GM18868 (cell line): ENCODE results near the gene ATP6V1F.
A peak's percentile ranks its signal among the peaks of the same experiment; 100 is the strongest.

Source experiments
- ATAC-seq: cut with Tn5 transposase; IDR thresholded peaks from one replicate; pipeline ENCODE4 v1.9.1; 2021; ENCODE audit warnings: mild to moderate bottlenecking, moderate library complexity; ENCODE audit not compliant: unreplicated experiment

The ATP6V1F gene

DNA sequence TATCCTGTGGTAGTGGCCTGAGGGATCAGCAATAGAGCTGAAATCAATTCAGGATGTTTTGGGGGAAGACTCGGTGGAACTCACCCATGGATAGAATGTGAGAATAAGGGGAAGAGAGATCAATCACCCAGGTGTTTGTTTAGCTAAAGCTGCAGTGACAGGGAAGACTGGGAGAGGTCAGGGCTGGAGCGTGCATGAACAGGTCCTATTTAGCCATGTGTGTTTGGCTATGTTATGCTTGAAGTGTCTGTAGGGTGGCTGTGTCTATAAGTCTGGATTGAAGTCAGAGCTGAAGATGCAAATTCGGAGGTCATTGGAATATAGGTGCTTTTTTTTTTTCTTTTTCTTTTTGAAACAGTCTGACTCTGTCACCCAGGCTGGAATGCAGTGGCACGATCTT is 4.6 kb downstream of the ATP6V1F start:
- ATAC-seq: no peak

DNA sequence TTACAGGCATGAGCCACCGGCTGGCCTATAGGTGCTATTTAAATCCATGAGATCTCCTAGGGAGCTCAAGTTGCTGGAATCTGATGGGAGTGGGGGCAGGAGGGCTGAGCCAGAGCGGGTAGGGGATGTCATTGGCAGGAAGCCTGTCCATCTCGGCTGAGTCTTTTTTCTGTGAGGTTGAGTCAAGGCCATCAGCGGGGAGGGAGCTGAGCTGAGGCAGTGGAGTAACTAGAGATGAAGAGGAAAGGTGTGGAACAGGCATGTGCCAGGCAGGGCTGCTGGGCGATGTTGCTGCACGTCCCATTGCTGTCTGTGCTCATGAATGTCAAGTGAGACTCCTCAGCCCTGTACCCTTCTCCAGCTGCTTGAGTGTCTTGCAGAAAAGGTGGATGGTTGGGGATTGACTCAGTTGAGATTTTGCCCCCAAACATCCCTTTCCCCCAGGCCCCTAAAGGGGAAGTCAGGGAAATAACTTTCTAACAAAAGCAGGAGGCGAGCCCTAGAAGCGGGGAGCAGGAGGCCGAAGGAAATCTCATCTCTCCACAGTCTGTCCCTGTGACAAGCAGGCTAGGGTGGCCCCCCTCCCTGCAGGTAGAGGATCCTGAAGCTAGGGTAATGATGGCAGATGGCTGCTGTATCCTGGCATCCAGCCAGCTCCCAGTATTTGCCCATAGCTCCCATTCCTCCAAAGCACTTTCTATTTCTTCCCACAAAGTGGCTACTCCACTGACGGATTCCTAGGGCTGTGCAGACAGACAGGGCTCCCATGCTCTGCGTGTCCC is 5.4 kb downstream of the ATP6V1F start:
- no peak for ATAC-seq

GRCh38 chr7:128868624-128869137 is 6.0 kb downstream of the ATP6V1F start:
- ATAC-seq: no peak

- ATAC-seq: peak; percentile 60
These were observed 6.7 kb downstream of the ATP6V1F start for GRCh38 chr7:128869138-128869943.

GRCh38 chr7:128869944-128870285 is 7.3 kb downstream of the ATP6V1F start:
- ATAC-seq: peak; percentile 13

GRCh38 chr7:128871050-128871449 is 8.4 kb downstream of the ATP6V1F start:
- no peak for ATAC-seq

DNA sequence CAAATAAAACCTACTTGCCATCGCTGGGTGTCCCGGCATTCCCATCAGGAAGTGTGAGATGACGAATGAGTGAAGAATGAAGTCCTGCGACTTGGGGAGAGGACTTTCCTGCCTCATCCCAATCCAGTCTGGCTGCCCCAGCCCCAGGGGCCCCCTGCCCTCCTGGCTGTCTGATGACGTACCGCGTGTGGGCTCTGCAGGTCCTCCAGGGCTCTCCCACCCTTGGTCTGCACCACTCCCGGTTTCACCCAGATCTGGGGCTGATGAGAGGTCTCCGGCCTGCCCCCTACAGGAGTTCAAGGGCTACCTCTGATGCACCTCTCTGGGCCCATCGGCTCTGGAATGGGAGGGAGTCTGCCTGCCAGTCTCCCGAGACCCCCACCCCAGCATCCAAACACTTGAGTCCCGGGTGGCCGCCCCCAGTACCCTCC is 9.8 kb downstream of the ATP6V1F start:
- no peak for ATAC-seq

- ATAC-seq: no peak
These were observed 10.6 kb downstream of the ATP6V1F start for GRCh38 chr7:128873234-128873633.

- no peak for ATAC-seq
These were observed 11.7 kb downstream of the ATP6V1F start for GRCh38 chr7:128874140-128875031.

DNA sequence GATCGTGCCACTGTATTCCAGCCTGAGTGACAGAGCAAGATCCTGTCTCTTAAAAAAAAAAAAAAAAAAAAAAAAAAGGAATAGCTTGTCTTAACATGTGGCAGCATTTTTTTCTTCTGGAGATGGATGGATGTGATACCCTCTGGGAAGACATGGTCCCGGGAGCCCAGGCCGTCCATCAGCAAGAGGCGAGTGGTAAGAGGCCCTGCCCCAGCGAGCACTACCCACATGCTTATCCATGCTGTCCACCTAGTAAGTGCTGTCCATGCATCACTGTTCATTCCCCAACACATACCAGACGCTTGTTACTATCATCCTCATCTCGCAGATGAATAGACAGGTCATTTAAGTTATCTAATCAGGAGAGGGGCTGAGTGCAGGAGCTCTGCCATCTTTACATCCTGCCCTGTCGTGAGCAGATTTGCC is 12.9 kb downstream of the ATP6V1F start:
- ATAC-seq: no peak

- ATAC-seq: no peak
These were observed 13.5 kb downstream of the ATP6V1F start for GRCh38 chr7:128876127-128876526.

DNA sequence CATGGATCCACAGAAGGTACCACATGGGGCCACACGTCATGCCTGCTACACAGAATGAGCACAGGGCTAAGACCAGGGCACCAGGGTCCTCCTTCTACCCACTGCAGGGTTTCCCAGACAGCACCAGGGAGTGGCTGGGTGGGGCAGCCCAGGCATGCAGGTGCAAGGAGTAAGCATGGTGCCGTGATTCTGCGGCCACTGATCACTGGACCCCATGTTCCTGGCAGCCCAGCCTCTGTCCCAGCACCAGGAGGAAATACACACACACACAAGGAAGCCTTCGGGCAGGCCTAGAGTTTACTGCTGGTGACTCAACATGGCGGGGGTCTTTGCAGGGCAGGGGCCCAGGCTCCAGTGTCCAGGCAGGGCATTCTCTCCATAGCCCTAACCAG is 13.9 kb downstream of the ATP6V1F start:
- no peak for ATAC-seq

DNA sequence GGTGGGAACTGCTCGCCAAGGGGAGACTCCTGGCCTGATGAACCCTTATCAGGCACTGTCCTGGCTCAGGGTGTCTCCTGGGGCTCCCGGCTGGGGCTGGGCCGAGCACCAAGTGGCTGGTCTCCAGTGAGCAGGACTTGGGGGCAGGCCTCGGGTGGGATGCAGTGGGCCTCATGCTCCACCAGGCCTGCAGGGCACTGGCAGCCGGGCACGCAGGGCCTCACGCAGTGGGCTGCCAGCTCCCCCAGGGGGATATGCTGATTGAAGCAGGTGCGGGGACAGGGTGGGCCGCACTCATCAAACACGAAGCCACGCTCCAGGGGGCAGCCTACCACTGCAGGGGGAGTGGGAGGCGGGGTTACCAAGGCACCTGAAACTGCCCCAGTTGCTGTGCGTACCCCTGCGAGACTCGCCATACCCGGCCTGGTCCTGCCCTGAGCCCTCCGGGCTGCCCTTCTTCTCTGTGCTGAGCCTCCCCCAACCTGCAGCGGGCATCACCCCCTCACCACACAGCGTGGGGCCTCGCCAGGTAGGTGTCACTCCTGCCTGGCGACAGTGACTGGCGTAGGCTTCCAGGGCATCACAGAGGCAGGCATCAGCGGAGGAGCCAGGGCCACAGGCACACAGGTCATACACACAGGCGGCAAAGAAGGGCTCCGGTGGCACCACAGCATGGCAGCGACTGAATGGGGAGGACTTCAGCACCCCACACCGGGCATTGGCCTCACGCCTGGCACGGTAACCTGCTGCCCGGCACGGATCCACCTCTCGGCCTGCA is 14.5 kb downstream of the ATP6V1F start:
- ATAC-seq: no peak

- no peak for ATAC-seq
These were observed 15.1 kb downstream of the ATP6V1F start for GRCh38 chr7:128877756-128878120.

- no peak for ATAC-seq
These were observed 15.8 kb downstream of the ATP6V1F start for GRCh38 chr7:128878226-128879105.

DNA sequence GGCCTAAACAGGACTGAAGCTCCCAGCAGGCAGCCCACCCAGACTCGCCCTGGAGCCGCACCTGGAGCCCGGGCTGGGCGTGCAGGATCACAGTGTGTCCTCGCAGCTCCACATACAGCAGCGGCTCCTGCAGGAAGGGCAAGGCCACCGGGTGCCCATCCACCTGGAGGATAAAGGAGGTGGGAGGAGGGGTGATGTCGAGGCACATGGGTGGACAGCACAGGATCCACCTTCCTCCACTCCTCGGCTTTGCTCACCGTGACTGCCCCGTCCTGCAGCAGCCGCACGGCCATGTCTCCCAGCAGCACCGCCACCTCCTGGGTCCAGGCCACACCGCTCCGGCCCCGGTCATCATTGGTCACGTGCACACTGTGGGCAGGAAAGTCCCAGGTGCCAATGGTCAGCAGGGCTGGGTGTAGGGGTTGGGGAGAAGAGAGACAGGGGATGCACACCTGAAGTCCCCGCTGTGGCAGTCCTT is 16.8 kb downstream of the ATP6V1F start:
- ATAC-seq: no peak

DNA sequence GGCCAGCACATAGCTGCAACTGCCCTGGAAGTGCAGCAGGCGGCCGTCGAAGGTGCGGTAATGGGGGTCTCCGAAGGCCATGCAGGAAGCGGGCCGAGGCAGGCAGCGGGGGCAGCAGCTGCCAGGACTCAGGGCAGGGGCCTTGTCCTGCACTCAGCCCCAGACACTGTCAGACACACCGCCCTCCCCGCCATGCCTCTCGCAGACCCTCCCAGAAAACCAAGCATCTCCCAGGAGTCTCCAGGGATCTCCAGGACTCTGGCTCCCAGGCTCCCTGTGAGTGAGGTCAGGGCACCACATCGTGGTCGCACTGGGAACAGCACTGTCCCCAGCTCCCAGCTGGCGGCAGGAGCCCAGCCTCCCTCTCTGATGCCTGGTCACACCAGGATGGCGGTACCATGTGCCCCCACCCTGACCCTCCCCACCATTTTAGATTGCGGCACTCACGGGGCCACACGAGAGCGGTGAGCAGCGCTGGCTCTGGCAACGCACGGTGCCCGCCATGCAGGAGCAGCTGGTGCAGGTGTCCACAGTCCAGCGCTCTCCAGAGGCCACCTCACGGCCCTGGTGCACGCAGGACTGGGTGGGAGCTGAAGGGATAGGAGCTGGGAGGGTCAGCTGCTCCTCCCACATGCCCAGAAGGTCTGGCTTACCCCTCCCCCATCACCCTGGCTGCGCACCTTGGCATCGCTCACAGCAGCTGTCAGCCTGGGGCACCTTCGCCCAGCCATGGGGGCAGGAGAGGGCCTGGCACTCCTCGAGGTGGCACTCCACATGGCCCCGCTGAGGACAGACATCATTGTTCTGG is 17.5 kb downstream of the ATP6V1F start:
- no peak for ATAC-seq

GRCh38 chr7:128880791-128881457 is 18.3 kb downstream of the ATP6V1F start:
- no peak for ATAC-seq
